AG09309 (cell line): Measurements from ENCODE around the gene EGFR.
A peak's percentile ranks its signal among the peaks of the same experiment; 100 is the strongest.

ENCODE experiments used
- DNase-seq: peaks from one replicate; pipeline ENCODE4 v3.0.0-alpha.2; 2010; ENCODE audit warnings: low read depth
- H3K4me3 ChIP-seq: 2 replicates; pipeline ENCODE4 v1.5.1; 2011; ENCODE audit warnings: mild to moderate bottlenecking, low read depth, low read length, moderate library complexity; ENCODE audit not compliant: control insufficient read depth
- TF ChIP-seq, protein P1 (sequence below): IDR thresholded peaks from 2 replicates; pipeline ENCODE4 v1.5.1; 2011; ENCODE audit warnings: mild to moderate bottlenecking, low read depth, low read length, inconsistent platforms; ENCODE audit not compliant: insufficient read depth, control insufficient read depth; ENCODE audit errors: missing control alignments

EGFR gene

DNA sequence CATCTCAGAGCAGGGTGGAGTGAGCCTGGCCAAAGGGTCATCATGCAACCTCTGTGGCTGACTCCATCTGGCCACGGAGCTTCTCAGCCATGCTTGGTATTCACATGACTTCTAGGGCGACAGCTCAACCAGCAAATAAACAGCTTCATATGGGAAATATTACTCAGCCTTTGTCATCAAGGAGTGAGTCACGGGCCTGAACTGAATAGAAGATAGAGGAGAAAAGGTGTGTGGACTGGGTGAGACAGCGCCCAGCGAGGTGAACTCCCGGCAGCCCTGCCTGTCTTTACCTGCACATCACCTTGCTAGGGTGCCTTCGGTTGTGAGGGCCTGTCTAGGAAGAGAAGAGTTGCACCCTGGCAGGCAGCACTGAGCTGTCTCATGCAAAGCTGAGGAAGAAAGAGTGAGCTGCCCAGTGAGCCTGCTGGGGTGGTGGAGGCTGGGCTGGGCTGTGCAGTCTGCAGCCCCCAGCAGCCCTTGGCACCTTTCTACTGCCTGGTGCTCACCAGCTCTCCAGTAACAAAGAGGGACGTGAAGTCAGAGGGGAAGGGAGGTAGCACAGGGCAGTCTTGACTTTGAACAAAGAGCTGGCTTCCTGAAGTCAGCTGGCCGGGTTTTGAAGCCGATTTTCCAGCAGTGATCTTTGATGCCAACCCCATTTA lies 114.2 kb downstream of the EGFR start:
- TF ChIP-seq, protein P1, sequence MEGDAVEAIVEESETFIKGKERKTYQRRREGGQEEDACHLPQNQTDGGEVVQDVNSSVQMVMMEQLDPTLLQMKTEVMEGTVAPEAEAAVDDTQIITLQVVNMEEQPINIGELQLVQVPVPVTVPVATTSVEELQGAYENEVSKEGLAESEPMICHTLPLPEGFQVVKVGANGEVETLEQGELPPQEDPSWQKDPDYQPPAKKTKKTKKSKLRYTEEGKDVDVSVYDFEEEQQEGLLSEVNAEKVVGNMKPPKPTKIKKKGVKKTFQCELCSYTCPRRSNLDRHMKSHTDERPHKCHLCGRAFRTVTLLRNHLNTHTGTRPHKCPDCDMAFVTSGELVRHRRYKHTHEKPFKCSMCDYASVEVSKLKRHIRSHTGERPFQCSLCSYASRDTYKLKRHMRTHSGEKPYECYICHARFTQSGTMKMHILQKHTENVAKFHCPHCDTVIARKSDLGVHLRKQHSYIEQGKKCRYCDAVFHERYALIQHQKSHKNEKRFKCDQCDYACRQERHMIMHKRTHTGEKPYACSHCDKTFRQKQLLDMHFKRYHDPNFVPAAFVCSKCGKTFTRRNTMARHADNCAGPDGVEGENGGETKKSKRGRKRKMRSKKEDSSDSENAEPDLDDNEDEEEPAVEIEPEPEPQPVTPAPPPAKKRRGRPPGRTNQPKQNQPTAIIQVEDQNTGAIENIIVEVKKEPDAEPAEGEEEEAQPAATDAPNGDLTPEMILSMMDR: no peak
- H3K4me3 ChIP-seq: peak overlapping the region; percentile 5; the same call in 1 of the 2 replicates
- peak; percentile 96 for DNase-seq

DNA sequence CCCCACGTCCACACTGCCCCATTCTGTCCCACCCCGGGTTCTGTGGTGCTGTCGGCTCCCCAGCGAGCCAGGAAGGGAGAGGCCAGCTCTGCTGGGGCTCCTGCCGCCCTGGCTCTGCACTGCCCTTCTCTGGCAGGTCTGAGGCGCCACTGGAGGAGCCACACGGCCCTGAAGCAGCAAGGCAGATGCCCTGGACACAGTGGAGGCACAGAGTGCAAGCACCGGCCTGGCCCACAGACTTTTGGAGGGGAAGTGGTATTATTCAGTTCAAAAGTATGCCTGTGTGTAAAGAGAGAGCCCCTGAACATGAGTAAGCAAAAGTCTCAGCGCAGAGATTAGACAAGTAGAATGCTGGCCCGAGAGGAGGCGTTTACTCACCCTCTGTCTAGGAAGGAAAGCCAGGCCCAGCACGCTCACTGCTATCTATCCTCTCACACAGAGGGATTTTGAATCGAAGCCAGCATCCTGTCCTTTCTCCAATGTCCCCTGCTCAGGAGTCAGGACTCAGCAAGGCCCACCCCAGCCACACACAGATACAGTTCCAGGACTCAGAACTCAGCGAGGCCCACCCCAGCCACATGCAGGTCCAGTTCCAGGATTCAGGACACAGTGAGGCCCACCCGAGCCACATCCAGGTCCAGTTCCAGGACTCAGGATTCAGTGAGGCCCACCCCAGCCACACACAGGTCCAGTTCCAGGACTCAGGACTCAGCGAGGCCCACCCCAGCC lies 115.0 kb downstream of the EGFR start:
- peak overlapping the region; percentile 5; the same call in 1 of the 2 replicates for H3K4me3 ChIP-seq
- peak; percentile 94 for DNase-seq
- TF ChIP-seq, protein P1: peak; percentile 18

DNA sequence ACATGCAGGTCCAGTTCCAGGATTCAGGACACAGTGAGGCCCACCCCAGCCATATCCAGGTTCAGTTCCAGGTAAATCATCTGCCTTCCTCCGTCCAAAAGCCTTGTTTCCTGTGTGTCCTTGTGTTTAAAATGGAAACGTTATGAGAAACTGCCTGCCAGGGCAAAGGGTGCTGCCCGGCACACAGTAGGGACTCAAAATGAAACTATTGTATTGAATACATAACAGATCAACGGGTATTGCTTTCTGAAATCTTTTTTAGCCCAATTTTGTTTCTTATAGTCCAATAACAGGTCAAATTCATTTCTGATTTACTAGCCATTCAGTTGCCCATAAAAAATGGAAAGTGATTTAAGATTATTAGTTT lies 115.5 kb downstream of the EGFR start:
- H3K4me3 ChIP-seq: no peak overlapping the region
- DNase-seq: no peak

DNA sequence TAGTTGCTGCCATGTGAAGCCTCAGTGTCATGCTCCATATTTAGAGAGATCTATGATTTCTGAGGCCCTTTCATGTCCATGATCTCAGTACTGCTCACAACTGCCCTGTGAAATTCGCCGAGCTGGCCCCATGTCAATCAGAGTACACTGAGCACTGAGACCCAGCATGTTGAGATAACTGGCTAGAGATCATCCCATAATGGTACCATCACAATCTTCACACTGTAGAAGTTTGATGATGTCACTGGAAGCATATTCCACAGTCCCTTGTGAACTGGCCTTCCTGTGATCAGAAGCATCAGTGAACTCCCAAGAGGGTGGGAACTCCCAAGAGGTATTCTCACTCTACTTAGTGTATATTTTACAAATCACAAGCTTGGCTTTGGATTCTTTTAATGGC lies 116.0 kb downstream of the EGFR start:
- H3K4me3 ChIP-seq: no peak overlapping the region
- TF ChIP-seq, protein P1: no peak
- no peak for DNase-seq

More for the DNA sequence above, 115.5 kb downstream of the EGFR start:
- TF ChIP-seq, protein P1: no peak

DNA sequence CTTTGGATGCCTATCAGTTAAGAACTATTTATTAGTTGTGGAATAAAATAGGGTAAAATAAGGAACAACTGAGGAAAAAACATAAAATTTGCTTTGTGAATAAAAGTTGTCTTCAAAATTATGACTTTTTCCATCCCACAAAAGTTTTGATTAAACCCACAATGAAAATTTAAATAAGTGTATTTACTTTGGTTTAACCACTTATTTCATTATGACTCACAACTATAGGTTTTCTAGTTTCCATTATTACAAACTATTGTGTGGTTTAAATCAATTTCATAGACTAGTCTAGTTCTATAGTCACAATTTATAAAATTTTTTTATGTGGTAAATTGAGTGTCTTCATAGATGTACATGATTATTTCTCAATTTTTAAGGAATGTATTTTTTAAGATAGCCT lies 116.6 kb downstream of the EGFR start:
- TF ChIP-seq, protein P1: no peak
- H3K4me3 ChIP-seq: no peak overlapping the region
- DNase-seq: no peak

DNA sequence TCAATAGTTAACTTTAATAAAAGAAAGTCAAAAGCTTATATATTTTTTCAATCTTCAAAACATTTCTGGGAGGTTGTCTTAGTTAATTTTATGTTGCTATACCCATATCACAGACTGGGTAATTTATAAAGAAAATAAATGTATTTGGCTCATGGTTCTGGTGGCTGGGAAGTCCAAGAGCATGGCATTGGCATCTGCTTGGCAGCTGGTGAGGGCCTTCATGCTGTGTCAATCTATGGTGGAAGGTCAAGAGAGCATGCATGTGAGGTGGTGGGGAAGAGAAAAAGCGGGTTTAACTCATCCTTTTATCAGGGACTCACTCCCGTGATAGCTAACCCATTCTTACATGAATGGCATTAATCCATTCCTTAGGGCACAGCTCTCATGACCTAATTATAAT lies 119.8 kb downstream of the EGFR start:
- no peak for DNase-seq
- H3K4me3 ChIP-seq: no peak overlapping the region
- TF ChIP-seq, protein P1: no peak
